ENCODE data around the gene LZTS3. TPM values are rescaled to one million over a fixed set of nuclear protein-coding genes. Genes with fewer than 3 reads are reported as not detected.

LZTS3 gene
- total and polyA plus RNA-seq, 2 of the 8 experiments (the other 6 are each of a cell fraction or from before 2014, with no cell fraction given): 31.8 to 33.5 TPM

DNA sequence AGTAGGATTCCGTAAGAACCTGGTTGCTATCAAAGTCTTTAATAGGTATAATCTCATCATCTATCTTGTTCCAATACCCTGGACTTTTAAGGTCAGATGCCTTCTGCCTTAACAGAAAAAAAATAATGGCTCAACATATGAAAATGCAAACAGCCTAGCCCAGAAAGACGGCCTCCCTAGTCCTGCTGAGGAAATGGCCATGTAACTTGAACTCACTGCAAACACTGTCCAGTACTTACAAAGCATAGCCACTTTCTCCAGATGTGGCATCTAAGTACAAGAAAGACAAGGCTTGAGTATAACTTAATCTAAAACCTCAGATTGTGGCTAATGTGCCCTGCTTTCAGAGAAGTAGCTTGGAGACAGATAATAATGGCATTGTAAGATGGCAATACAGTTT lies 40.2 kb downstream of the LZTS3 start:
- H3K4me2 ChIP-seq (ENCODE audit: insufficient read depth in 1 of 2, low read depth in 2 of 2, low read length in 2 of 2): no peak overlapping the region
- ChIA-PET CTCF (ENCODE audit: partially characterized antibody) (no interaction called here), POLR2A (ENCODE audit: partially characterized antibody) (no interaction called here)
- H4K91ac ChIP-seq (replicated peaks; ENCODE audit: insufficient read length, low read length): no peak overlapping the region
- no peak overlapping the region for H4K5ac ChIP-seq (ENCODE audit: insufficient read length, low read depth, low read length)
- H3K23me2 ChIP-seq (ENCODE audit: low read depth, low read length): no peaks in the 10 kb centered on the region
- no peak overlapping the region for H4K8ac ChIP-seq (ENCODE audit: extremely low read depth, insufficient read depth, low read length)
- H2AK5ac ChIP-seq (ENCODE audit: low read depth, low read length): no peak overlapping the region
- no peaks in the 10 kb centered on the region for H3K4me1 ChIP-seq (replicated peaks in 1 of 4; ENCODE audit: control insufficient read depth in 3 of 4, insufficient read depth in 4 of 4, low read length in 3 of 4)
- no peak overlapping the region for H2BK15ac ChIP-seq (ENCODE audit: low read length)
- no peaks in the 10 kb centered on the region for H3K79me1 ChIP-seq (ENCODE audit: low read depth, low read length)
- H3K18ac ChIP-seq (ENCODE audit: extremely low read depth, low read length): no peak overlapping the region
- no peaks in the 10 kb centered on the region for H3K9me3 ChIP-seq (ENCODE audit: insufficient read depth in 2 of 2, low read depth in 1 of 2, low read length in 1 of 2)
- H3K27me3 ChIP-seq (replicated peaks in 1 of 4; ENCODE audit: control insufficient read depth in 3 of 4, extremely low read depth in 1 of 4, insufficient read depth in 3 of 4, low read length in 3 of 4): no peaks in the 10 kb centered on the region
- H2BK12ac ChIP-seq (ENCODE audit: low read depth, low read length): no peak overlapping the region
- no peak overlapping the region for H2BK5ac ChIP-seq (ENCODE audit: low read depth, low read length)
- no peak overlapping the region for H3K27ac ChIP-seq (ENCODE audit: low read depth, low read length)
- no peak overlapping the region for H2BK120ac ChIP-seq (replicated peaks; ENCODE audit: low read depth, low read length)
- H2BK20ac ChIP-seq (ENCODE audit: low read length): no peak overlapping the region
- H3K36me3 ChIP-seq (ENCODE audit: control insufficient read depth in 2 of 4, insufficient read depth in 4 of 4, low read length in 3 of 4): no peaks in the 10 kb centered on the region
- H4K20me1 ChIP-seq (replicated peaks in 1 of 2; ENCODE audit: control insufficient read depth in 1 of 2, insufficient read depth in 2 of 2, low read length in 2 of 2): no peaks in the 10 kb centered on the region
- H3K14ac ChIP-seq (ENCODE audit: insufficient read length): no peak overlapping the region
- H2AFZ ChIP-seq (ENCODE audit: low read length): no peak overlapping the region
- H3K79me2 ChIP-seq (ENCODE audit: control insufficient read depth in 1 of 2, insufficient read depth in 2 of 2, low read length in 2 of 2): no peaks in the 10 kb centered on the region
- H3K4me3 ChIP-seq (ENCODE audit: extremely low read depth in 1 of 4, insufficient read depth in 2 of 4, low read depth in 3 of 4, low read length in 4 of 4): no peak overlapping the region
- FAIRE-seq (no peak), DNase-seq (ENCODE audit: low read depth in 1 of 2, low spot score in 2 of 2) (no peak)
- no peak overlapping the region for H3K4ac ChIP-seq (replicated peaks; ENCODE audit: insufficient read length, low read depth, low read length)
- 95% methylated on average over 2 of the region's 2 CpGs; no CpG with 5 or more reads in 1 of the 2 experiments for WGBS, 2 experiments (ENCODE audit: extremely low coverage in 1 of 2, insufficient coverage in 1 of 2, insufficient read length in 1 of 2, insufficient replicate concordance in 2 of 2, low coverage in 1 of 2, low lambda C conversion rate in 2 of 2, missing lambda C conversion rate in 1 of 2)
- no peak overlapping the region for H3K56ac ChIP-seq (replicated peaks; ENCODE audit: insufficient read length, low read depth, low read length)
- no peak overlapping the region for H3K9ac ChIP-seq (replicated peaks in 1 of 4; ENCODE audit: extremely low read depth in 1 of 4, low read depth in 3 of 4, low read length in 3 of 4)
- H3K23ac ChIP-seq (ENCODE audit: insufficient read length): no peak overlapping the region
- no peak for TF ChIP-seq GABPA (IDR thresholded peaks at IDR 0.05; ENCODE audit: borderline replicate concordance, insufficient read depth, low read length)
- TF ChIP-seq CEBPB (IDR thresholded peaks at IDR 0.05; ENCODE audit: low read depth, low read length): no peak
- TF ChIP-seq BCL11A (IDR thresholded peaks at IDR 0.05; ENCODE audit: low read depth in 2 of 2, low read length in 2 of 2): no peak
- no peak for TF ChIP-seq KDM1A (IDR thresholded peaks at IDR 0.05; ENCODE audit: borderline replicate concordance, low read length)
- TF ChIP-seq NANOG (IDR thresholded peaks at IDR 0.05; ENCODE audit: insufficient read depth, low read depth, low read length, poor library complexity, severe bottlenecking): no peak
- TF ChIP-seq RNF2 (IDR thresholded peaks at IDR 0.05; ENCODE audit: borderline replicate concordance, low read depth, low read length, missing control alignments, poor library complexity, severe bottlenecking): no peak

Measured in H1 (cell line).